ENCODE results near the gene MCL1. TPM values are rescaled to one million over a fixed set of nuclear protein-coding genes. Genes with fewer than 3 reads are reported as not detected.

MCL1 gene
- total RNA-seq, 3 donors from 2014 or later (not counting 1 experiment from before 2014, with no cell fraction given), result 929 to 1,396 (median 938) TPM

DNA sequence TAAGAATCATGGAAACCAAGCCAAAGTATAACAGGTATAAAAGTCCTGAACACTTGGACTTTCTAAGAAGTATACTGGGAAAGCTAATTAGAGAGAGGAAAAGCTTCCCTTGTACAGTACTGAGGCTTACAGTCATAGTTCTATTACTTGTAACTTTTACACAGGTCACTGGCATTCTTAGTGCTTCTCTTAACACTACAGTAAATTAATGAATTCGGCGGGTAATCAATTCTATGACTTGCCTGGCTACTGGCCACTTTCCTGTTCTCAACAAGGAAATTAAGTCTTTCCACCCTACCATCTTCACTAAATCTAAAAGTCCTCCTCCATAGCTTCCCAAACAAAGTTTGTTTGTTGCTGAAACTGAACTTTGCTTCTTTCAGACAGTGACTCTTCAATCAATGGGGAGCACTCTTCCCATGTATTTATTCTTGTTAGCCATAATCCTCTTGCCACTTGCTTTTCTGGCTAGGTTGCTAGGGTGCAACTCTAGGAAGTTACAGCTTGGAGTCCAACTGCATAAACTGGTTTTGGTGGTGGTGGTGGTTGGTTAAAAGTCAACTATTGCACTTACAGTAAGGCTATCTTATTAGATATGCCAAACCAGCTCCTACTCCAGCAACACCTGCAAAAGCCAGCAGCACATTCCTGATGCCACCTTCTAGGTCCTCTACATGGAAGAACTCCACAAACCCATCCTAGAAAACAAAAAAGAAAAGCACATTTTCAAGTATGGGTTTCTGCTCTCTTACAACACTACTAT lies 2.4 kb downstream of the MCL1 start:
- peaks cover 38% of the 10 kb centered on the region for H3K4me1 ChIP-seq (ENCODE audit: control insufficient read depth, insufficient read depth, low read length)
- Mint-ChIP-seq H3K27me3 (ENCODE audit: low read depth in 2 of 2) (no peaks in the 10 kb centered on the region), H3K4me1 (peaks cover 60 to 63% of the 10 kb centered on the region in 2 donors), H3K27ac (peak overlapping the region; percentile 96 to 99), H3K36me3 (peaks cover 33% of the 10 kb centered on the region), H3K9me3 (no peaks in the 10 kb centered on the region), H3K4me3 (peak overlapping the region; percentile 100)
- H3K4me3 ChIP-seq (ENCODE audit: low read length), result peak overlapping the region; percentile 79
- H3K36me3 ChIP-seq (ENCODE audit: control insufficient read depth, insufficient read depth, low read length), result peaks cover 62% of the 10 kb centered on the region
- DNase-seq, result peak in 1 of 2 donors; percentile 30
- no peaks in the 10 kb centered on the region for H3K9me3 ChIP-seq (ENCODE audit: control insufficient read depth, insufficient read depth, low read length)
- intact Hi-C loops (cut with micrococcal nuclease), result loop anchor here (2.0 kb wide), 1 partner anchor 44 kb away; no protein-coding TSS in a partner anchor
- no peak for TF ChIP-seq CTCF (IDR thresholded peaks at IDR 0.05)
- no peak for ATAC-seq
- H3K27ac ChIP-seq (ENCODE audit: low read length), result peak overlapping the region; percentile 100
- H3K27me3 ChIP-seq (ENCODE audit: control insufficient read depth, insufficient read depth, low read length), result no peaks in the 10 kb centered on the region
- 8% methylated on average over 2 of the region's 2 CpGs for WGBS (ENCODE audit: insufficient coverage)

DNA sequence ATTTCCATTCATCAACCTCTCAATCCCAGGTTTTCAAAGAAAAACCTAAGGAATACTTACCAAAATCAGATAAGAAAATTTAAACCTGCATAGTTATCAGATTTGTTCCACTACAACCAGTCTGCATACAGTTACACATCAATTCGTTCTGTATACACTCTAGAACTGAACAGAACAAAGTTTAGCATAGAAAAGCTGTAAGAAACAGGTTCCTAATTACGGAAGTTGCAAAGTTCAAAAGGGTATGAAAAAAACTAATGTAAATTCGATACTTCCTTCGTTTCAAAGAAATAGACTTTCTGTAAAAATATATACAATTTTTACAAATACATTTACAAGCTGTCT lies 3.1 kb downstream of the MCL1 start:
- Mint-ChIP-seq H3K4me1 (peaks cover 60 to 63% of the 10 kb centered on the region in 2 donors), H3K4me3 (peak overlapping the region; percentile 100), H3K27me3 (ENCODE audit: low read depth in 2 of 2) (no peaks in the 10 kb centered on the region), H3K9me3 (no peaks in the 10 kb centered on the region), H3K27ac (peak overlapping the region; percentile 96 to 99), H3K36me3 (peaks cover 33% of the 10 kb centered on the region)
- Histone ChIP-seq H3K4me1 (ENCODE audit: control insufficient read depth, insufficient read depth, low read length) (peaks cover 44% of the 10 kb centered on the region), H3K27me3 (ENCODE audit: control insufficient read depth, insufficient read depth, low read length) (no peaks in the 10 kb centered on the region), H3K4me3 (ENCODE audit: low read length) (peak overlapping the region; percentile 79), H3K27ac (ENCODE audit: low read length) (peak overlapping the region; percentile 100), H3K9me3 (ENCODE audit: control insufficient read depth, insufficient read depth, low read length) (no peaks in the 10 kb centered on the region), H3K36me3 (ENCODE audit: control insufficient read depth, insufficient read depth, low read length) (peaks cover 63% of the 10 kb centered on the region)
- no peak for ATAC-seq
- intact Hi-C loops (cut with micrococcal nuclease), result loop anchor here (2.0 kb wide), 1 partner anchor 44 kb away; no protein-coding TSS in a partner anchor
- TF ChIP-seq CTCF (IDR thresholded peaks at IDR 0.05), result no peak
- peak in 1 of 2 donors; percentile 16 for DNase-seq
- WGBS (ENCODE audit: insufficient coverage), result 0% methylated on average over 1 of the region's 4 CpGs

DNA sequence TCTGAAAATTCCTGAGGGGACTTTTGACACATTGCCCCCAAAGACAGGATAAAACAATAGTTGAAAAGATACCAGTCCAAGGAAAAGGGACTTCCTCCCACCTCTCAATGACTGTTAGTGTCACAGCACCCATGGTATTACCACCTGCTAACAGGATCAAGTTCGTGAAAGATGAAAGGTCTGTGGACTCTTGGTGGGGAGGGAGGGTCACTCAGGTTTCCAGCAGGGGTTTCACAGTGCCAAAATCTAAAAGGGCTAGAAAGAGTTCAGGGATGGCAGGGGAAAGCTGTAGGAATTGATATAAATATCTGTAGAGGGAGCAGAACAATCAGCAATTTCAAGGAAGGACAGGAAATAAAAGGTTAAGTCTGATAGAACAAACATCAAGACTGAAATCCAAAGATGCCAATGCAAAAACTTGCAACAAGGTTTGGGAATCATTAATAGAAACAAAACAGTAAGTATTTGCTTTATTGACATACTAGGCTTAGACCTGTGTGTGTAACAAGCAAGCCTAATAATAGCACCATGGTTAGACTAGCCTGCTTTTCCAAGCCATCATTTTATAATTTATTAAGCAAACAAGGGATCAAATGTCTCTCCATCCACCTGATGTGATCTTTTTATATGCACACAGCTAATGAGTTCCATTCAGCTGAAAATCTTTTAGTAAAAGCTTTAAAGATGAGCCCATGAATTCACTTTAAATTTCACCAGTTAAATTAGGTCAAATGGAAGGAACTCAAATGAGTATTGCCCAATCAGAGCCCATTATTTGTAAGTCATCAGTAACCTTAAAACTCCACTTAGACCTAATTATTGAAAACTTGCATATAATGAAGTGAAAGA lies 3.7 kb downstream of the MCL1 start:
- peaks cover 67% of the 10 kb centered on the region for H3K36me3 ChIP-seq (ENCODE audit: control insufficient read depth, insufficient read depth, low read length)
- DNase-seq (peak in 1 of 2 donors; percentile 26), ATAC-seq (no peak)
- peak overlapping the region; percentile 8 for H3K27ac ChIP-seq (ENCODE audit: low read length)
- H3K4me1 ChIP-seq (ENCODE audit: control insufficient read depth, insufficient read depth, low read length), result peaks cover 50% of the 10 kb centered on the region
- Mint-ChIP-seq H3K9me3 (no peaks in the 10 kb centered on the region), H3K4me3 (peak overlapping the region; percentile 100), H3K27me3 (ENCODE audit: low read depth in 2 of 2) (no peaks in the 10 kb centered on the region), H3K36me3 (peaks cover 33% of the 10 kb centered on the region), H3K27ac (peak overlapping the region; percentile 96 to 99), H3K4me1 (peaks cover 64 to 68% of the 10 kb centered on the region in 2 donors)
- TF ChIP-seq CTCF (IDR thresholded peaks at IDR 0.05), result no peak
- H3K4me3 ChIP-seq (ENCODE audit: low read length), result peak overlapping the region; percentile 79
- intact Hi-C loops (cut with micrococcal nuclease), result loop anchor here (2.0 kb wide), 1 partner anchor 45 kb away; no protein-coding TSS in a partner anchor
- H3K27me3 ChIP-seq (ENCODE audit: control insufficient read depth, insufficient read depth, low read length), result no peaks in the 10 kb centered on the region
- 10% methylated on average over 1 of the region's 1 CpG for WGBS (ENCODE audit: insufficient coverage)
- no peaks in the 10 kb centered on the region for H3K9me3 ChIP-seq (ENCODE audit: control insufficient read depth, insufficient read depth, low read length)
